Upper lobe of left lung (tissue), 4 donors: ENCODE data around the gene RMND5A.

Experiments
- POLR2A ChIP-seq, 4 donors: fragments of 450-650 bp; IDR thresholded peaks; one replicate each; pipeline ENCODE4 v1.5.1; 2016 to 2017; ENCODE audit warnings: antibody characterized with exemption in 4 of 4, mild to moderate bottlenecking in 2 of 4
- POLR2AphosphoS5 ChIP-seq, 2 donors: sonication (generic); formaldehyde crosslinking; IDR thresholded peaks; one replicate each; pipeline ENCODE4 v1.5.1; 2017; ENCODE audit warnings: antibody characterized with exemption in 2 of 2
- TF ChIP-seq, protein P1 (sequence below), 6 experiments: fragments of 450-650 bp in 4 of 6; fragments of 200-600 bp in 2 of 6; sonication (generic) in 2 of 6; IDR thresholded peaks; one replicate each; pipeline ENCODE4 v1.5.1; 2016 to 2019; ENCODE audit warnings: antibody characterized with exemption in 6 of 6

DNA sequence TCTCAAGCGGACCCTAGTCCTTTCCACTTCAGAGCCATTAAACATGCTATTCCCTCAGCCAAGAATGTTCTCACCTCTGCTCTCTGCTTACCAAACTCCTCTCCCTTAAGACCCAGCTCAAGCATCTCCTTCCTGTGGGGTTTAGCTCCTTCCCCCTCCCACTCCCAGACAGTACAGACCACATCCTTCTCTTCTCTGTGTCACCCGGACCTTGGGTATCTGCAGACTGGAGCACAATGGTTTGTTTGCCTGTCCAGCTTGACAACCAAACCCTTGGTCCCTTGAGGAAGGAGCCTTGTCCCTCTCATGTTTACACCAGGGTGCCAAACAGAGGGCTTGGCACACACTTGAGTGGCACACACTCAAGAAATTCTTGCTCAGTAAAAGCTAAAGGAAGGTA, 74.8 kb downstream of the RMND5A start:
- TF ChIP-seq, protein P1, sequence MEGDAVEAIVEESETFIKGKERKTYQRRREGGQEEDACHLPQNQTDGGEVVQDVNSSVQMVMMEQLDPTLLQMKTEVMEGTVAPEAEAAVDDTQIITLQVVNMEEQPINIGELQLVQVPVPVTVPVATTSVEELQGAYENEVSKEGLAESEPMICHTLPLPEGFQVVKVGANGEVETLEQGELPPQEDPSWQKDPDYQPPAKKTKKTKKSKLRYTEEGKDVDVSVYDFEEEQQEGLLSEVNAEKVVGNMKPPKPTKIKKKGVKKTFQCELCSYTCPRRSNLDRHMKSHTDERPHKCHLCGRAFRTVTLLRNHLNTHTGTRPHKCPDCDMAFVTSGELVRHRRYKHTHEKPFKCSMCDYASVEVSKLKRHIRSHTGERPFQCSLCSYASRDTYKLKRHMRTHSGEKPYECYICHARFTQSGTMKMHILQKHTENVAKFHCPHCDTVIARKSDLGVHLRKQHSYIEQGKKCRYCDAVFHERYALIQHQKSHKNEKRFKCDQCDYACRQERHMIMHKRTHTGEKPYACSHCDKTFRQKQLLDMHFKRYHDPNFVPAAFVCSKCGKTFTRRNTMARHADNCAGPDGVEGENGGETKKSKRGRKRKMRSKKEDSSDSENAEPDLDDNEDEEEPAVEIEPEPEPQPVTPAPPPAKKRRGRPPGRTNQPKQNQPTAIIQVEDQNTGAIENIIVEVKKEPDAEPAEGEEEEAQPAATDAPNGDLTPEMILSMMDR (IDR thresholded peaks at IDR 0.05): no peak
- no peak for TF ChIP-seq POLR2A (IDR thresholded peaks at IDR 0.05)
- no peak for TF ChIP-seq POLR2AphosphoS5 (IDR thresholded peaks at IDR 0.05)
